Chondrocyte (in vitro differentiated cells): Measurements from ENCODE around the gene CCDC88C. TPM values are rescaled to one million over a fixed set of nuclear protein-coding genes. Genes with fewer than 3 reads are reported as not detected.

Experiments used
- DNase-seq: peaks from one replicate; pipeline ENCODE4 v3.0.0; 2021; ENCODE audit warnings: mixed read lengths, low spot score
- H3K27ac Mint-ChIP-seq: one replicate; pipeline ENCODE4 v1.8.0; 2021; ENCODE audit warnings: mild to moderate bottlenecking, moderate library complexity, mixed read lengths; ENCODE audit not compliant: unreplicated experiment
- H3K27me3 Mint-ChIP-seq: 2 replicates; pipeline ENCODE4 v1.8.0; 2021; ENCODE audit warnings: low read depth, mixed read lengths
- H3K36me3 Mint-ChIP-seq: 2 replicates; pipeline ENCODE4 v1.8.0; 2021; ENCODE audit warnings: low read depth, mixed read lengths
- H3K4me1 Mint-ChIP-seq: 2 replicates; pipeline ENCODE4 v1.8.0; 2021; ENCODE audit warnings: low read depth, mild to moderate bottlenecking, mixed read lengths
- H3K4me3 Mint-ChIP-seq: one replicate; pipeline ENCODE4 v1.8.0; 2021; ENCODE audit warnings: mild to moderate bottlenecking, moderate library complexity, mixed read lengths; ENCODE audit not compliant: unreplicated experiment
- H3K9me3 Mint-ChIP-seq: 2 replicates; pipeline ENCODE4 v1.8.0; 2021; ENCODE audit warnings: low read depth, mixed read lengths
- CTCF ChIP-seq: fragments of 200-600 bp; sonication (generic); IDR thresholded peaks from 2 replicates; pipeline ENCODE4 v1.5.0; 2021; ENCODE audit warnings: antibody characterized with exemption, mild to moderate bottlenecking, moderate library complexity
- total RNA-seq: library from RNA; stranded (reverse); gene quantifications from 3 replicates; pipeline ENCODE4 v1.2.1, GENCODE V29; 2021

Gene CCDC88C
- total RNA-seq, 1 donor from 2014 or later, result 2.3 TPM

DNA sequence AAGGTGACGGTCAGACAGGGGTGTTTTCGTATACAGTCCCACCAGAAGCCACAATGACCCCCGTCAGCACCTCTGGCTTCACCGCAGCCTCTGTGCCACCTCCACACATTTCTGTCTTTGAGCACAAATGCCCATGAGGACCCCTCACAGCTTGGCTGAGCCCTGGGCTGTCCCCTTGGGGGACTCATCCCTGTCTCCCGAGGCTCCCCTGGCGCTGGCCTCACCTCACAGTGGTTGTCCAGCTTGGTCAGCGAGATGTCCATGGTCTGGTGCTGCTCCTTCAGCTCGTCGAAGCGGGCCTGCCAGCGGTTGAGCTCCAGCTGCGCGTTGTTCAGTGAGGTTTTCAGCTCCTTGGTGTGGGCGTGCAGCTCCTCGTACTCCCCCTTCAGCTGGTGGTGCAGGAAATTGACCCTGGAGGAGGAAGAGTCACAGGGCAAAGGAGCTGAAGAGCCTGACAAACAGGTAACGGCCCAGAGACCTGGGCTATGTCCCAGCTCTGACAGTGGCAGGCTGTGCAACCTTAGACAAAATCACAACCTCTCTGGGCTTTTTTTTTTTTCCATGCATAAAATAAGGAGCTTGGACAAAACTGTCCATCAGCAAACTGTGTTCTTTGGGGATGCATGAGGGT, 120.4 kb downstream of the CCDC88C start:
- no peak for DNase-seq
- Mint-ChIP-seq H3K9me3 (no peaks in the 10 kb centered on the region), H3K27me3 (peaks cover 4% of the 10 kb centered on the region), H3K4me3 (no peak overlapping the region), H3K36me3 (no peaks in the 10 kb centered on the region), H3K27ac (no peak overlapping the region), H3K4me1 (no peaks in the 10 kb centered on the region)
- no peak for TF ChIP-seq CTCF

DNA sequence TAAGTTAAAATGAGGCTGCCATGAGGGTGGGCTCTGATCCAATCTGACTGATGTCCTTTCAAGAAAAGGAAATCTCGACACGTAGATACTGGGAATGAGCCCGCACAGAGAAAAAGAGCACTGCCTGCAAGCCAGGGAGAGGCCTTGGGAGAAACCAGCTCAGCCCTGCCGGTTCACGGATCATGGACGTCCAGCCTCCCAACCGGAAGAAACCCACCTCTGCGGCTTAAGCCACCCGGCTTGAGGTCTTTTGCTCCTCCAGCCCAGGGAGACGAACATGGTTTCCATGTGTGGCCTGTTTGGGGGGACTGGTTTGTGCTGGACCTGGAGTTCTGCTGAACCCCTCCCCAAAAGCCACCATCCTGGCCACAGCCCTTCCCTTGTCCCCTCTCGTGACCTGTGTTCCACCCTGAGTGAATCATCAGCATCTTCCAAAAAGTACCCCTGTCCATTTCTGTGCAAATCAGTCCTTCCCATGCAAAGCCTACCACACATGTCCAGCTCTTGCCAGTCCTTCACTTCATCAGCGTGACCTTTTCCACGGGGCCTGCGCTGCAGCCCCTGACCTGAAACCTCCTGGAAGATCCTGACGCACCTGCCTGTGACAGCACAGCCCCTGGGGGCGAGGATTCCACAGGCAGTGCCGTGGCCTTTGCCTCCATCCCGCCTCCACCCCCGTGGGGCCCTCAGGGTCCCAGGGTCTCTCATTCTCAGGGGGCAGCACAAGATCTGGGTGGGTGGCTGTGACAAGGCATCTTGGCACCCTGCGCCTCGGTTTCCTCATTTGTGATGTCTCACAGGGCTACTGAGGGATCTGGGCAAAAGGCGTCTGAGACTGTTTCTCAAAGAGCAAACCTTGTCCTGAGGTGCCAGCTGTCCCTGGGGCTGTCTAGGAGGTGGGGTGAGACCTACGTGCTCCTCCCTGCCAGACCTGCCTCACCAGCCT, 121.5 kb downstream of the CCDC88C start:
- no peak for DNase-seq
- TF ChIP-seq CTCF, result no peak
- H3K9me3 Mint-ChIP-seq, result no peaks in the 10 kb centered on the region
- H3K4me1 Mint-ChIP-seq, result no peaks in the 10 kb centered on the region
- H3K36me3 Mint-ChIP-seq, result no peaks in the 10 kb centered on the region
- H3K4me3 Mint-ChIP-seq, result no peak overlapping the region
- no peak overlapping the region for H3K27ac Mint-ChIP-seq
- peaks cover 2% of the 10 kb centered on the region for H3K27me3 Mint-ChIP-seq

DNA sequence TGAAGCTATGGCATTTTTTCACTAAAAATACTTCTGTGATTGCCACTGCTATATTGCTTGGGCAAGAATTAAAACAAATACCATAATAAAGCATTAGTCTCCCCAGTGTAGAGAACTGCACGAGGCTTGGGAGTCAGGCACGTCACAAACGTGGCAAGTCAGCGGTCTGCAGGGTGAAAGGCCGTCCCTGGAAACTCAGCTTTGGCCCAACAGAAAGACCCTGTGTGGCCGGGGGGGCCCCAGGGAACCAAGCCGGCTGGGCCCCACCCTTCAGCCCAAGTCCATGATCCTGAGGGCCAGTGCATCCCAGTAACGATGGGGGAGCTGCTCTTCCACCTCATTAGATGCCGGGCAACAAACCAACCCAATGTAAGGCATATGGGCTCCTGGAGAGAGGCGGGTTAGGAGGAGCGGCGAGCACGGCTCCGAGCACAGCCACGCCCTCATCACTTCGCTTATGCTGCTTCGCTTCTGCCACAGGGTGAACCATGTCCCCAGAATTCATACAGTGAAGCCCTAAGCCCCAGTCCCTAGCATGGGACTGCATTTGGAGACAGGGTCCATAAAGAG, 122.3 kb downstream of the CCDC88C start:
- Mint-ChIP-seq H3K4me1 (no peaks in the 10 kb centered on the region), H3K27ac (no peak overlapping the region), H3K36me3 (no peaks in the 10 kb centered on the region), H3K9me3 (no peaks in the 10 kb centered on the region), H3K4me3 (no peak overlapping the region), H3K27me3 (peaks cover 2% of the 10 kb centered on the region)
- DNase-seq, result no peak
- no peak for TF ChIP-seq CTCF

DNA sequence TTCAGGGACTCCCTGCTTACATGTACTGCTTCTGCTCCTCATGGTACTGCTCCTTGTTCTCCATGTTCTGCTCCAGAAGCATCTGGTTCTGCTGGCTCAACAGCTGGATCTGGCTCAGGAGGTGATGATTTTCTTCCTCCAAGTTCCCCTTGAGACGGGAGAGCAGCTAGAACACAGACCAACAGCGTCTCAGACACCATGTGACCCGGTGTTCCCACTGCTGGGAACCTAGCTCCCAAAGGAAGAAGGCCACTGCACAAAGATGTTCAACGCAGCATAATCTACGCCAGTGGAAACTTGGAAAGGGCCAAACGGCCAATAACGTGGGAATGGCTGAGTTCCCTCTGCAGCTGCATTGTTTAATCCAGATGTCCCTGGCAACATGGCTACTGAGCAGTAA, 123.5 kb downstream of the CCDC88C start:
- Mint-ChIP-seq H3K4me3 (no peak overlapping the region), H3K27me3 (peaks cover 2% of the 10 kb centered on the region), H3K9me3 (no peaks in the 10 kb centered on the region), H3K27ac (no peak overlapping the region), H3K4me1 (no peaks in the 10 kb centered on the region), H3K36me3 (no peaks in the 10 kb centered on the region)
- no peak for DNase-seq
- TF ChIP-seq CTCF, result no peak

- DNase-seq, result peak; percentile 95
- Mint-ChIP-seq H3K9me3 (no peaks in the 10 kb centered on the region), H3K4me1 (no peaks in the 10 kb centered on the region), H3K27ac (no peak overlapping the region), H3K4me3 (no peak overlapping the region), H3K27me3 (peaks cover 2% of the 10 kb centered on the region), H3K36me3 (no peaks in the 10 kb centered on the region)
- TF ChIP-seq CTCF, result no peak
Measured at GRCh38 chr14:91293281-91293680, 124.3 kb downstream of the CCDC88C start.
